Activated gamma-delta T cell (primary cell): ENCODE results near the gene UBA1.

ENCODE experiments used
- DNase-seq: peaks from one replicate; lab custom pipeline; 2025; lab: John Stamatoyannopoulos, UW
- total RNA-seq, 2 donors: gene quantifications; one replicate each; lab custom pipeline; 2026; lab: John Stamatoyannopoulos, UW

The UBA1 gene
- total RNA-seq, result 148 to 155 reads per million in 2 donors

DNA sequence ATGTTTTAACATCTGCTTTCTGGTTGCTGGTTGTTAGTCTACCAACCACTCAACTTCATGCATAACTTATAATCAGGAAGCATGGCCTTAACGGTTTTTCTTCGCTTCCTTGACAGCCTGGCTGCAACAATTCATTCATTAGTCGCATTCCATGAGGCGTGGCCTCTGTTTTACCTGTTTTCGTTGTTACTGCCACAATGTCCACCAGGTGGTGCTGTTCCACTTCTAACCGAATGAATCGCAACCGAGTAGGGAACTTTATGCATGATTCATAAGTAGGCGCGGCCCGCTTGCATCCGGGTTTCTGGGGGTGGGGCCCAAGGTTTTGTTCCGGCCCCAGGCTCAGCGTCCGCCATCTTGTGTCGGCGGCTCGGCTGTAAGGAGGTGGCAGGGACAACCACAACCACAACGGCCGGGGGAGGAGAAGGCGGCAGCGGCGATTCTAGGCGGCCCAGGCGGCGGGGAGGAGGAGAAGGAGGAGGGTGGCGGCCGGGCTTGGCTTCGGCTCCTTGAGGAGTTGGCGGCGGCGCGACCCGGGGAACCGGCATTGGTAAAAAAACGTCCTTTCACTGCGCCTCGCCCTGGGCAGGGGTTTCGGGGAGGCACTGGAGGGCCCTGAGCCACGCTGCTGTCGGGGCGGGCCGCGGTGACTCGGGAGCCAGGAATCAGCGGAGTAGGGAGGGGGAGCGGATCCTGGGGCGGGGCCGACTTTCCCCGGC lies at the start of gene UBA1:
Gene UBA1, plus strand, starts transcription at position 355 of the 719 bp plus-strand sequence. CDS start 4,974 bp downstream, outside the sequence.
- peak; percentile 85 for DNase-seq

DNA sequence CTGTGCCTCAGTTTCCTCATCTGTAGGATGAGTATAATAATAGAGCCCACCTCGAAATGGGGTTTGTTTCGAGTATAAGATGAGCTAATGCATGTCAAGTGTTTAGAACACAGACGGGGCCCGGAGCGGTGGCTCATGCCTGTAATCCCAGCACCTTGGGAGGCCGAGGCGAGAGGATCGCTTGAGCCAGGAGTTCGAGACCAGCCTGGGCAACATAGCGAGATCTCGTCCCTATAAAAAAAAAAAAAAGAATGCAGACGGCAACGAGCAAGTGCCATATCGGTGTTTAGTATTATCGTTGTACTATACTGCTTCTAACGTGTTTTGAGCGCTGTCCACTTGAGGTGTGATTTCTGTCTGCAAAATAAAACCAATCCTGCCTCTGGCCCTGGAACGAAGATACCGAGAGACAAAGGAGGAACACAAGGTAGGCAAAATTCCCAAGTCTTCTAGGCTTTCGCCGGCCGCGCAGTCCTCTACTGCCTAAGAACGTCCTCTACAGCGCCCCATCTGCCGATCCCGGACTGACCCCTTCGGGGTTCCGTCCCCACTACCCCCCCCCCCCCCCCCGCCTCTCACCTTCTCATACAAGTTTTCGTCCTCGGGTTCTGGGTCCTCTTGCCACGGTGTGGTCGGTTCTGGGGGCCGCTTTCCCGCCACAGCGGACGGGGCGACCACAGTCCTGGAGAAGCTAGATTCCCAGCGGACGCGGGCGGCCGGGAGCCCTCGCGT lies 49.6 kb upstream of the UBA1 start:
- no peak for DNase-seq

DNA sequence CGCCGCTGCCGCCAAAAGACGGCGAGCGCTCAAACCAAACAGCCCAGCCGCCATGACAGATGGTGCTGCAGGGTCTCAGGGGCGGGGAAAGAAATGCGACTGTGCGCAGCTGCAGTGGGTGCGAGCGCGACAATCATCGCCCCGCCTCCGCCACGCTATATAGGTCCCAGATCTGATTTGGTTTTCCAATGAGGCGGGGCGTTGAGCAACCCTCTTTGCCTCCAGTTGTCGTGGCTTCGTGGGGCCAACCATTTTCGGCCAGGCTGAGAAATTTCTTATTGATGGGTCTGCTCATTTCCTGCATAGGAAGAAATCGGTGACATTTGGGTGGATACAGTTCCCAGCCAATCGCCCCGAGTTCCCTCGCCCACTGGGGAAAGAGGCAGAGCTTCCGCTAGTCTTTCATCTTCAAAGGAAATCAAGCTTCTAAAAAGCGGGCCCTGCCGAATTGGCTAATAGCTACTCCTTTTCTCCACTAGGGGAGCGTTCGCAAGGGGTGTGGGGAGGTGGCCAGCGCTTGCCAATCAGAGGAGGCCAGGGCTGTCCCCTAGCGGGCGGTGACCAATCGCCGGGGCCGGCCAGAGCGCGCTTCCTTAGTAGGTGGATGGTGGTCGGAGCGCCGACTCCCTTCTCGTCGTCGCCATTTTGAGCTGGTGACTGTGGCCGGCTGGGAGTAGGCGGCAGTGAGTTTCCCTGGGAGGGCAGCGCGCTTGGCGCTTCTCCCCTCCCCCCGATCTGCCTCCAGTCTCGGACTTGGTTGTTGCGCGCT lies 48.8 kb upstream of the UBA1 start, which contains the start of the genes NDUFB11 and RBM10:
Gene NDUFB11, minus strand, starts transcription at position 77 of the 769 bp plus-strand sequence. Its CDS starts 23 bp downstream, at position 54.
Gene RBM10, plus strand, starts transcription at position 596 of the 769 bp plus-strand sequence. CDS start 2,261 bp downstream, outside the sequence.
- DNase-seq, result peak; percentile 86

DNA sequence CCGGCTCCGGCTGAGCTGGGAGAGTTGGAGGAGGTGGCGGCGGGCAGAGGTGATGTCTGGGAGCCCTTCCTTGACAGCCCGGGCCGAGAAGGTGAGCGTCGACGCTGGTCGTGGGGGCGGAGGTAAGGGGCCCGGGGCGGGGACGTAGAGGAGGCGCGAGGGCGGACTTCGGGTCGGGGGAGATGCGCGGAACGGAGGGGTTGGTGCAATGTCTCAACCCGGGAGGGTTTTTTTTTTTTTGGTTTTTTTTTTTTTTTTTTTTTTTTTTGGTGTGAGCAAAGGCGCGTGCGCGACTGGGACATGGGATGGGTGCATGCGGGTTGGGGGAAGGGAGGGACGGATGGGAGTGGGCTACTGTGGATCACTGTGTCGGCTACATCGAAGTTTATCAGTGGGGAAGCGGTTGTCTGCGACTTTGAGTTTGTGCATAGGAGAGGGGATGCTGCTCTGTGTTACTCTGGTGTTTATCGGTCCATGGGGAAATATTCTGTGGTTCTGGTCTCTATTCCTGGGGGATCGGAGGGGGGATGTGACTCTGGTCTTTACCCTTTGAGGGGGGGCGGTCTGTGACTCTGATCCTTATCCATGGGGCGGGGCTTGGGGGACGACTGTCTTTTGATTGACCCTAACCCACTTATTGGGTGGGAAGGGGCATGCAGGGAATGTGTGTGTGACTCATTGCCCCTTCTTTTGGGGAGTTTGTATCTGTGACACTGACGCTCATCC lies 48.1 kb upstream of the UBA1 start:
- DNase-seq, result no peak

DNA sequence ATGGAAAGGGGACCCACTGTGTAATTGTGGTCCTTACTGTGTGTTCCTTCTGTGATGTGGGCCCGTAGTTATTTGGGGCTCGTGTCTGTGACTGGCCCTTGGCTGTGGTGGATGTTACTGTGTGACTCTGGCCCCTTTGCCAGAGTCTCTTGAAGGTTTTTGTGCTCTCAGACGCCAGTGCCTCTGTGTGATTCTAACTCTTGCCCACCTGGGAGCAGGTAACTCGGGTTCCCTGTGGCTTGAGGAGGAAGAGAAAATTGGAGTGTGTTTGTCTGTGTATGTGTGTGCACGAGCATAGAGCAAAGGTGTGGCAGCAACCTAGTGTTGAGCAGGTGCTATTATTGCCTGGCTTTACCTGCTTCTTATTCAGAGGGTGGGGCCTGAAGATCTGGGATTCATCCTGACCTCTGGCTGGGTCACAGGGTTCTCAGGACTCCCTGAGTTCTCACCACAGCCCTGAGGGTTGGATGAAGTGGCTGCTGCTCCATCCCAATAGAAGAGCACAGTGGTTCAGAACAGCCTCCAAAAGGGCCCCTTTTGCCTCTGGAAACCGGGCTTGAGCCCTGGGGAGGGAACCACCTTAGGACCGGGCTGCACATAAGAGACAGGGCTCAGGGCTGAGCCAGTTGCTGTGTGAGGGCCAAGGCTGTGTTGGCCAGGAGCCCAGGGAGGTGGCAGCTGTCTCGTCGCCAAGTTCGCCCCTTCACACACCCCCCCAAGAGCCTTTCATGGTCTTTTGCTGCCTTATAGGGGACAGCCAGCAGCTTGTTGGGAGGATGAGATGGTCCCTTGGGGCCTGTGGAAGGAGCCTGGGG lies 47.3 kb upstream of the UBA1 start:
- DNase-seq, result no peak

DNA sequence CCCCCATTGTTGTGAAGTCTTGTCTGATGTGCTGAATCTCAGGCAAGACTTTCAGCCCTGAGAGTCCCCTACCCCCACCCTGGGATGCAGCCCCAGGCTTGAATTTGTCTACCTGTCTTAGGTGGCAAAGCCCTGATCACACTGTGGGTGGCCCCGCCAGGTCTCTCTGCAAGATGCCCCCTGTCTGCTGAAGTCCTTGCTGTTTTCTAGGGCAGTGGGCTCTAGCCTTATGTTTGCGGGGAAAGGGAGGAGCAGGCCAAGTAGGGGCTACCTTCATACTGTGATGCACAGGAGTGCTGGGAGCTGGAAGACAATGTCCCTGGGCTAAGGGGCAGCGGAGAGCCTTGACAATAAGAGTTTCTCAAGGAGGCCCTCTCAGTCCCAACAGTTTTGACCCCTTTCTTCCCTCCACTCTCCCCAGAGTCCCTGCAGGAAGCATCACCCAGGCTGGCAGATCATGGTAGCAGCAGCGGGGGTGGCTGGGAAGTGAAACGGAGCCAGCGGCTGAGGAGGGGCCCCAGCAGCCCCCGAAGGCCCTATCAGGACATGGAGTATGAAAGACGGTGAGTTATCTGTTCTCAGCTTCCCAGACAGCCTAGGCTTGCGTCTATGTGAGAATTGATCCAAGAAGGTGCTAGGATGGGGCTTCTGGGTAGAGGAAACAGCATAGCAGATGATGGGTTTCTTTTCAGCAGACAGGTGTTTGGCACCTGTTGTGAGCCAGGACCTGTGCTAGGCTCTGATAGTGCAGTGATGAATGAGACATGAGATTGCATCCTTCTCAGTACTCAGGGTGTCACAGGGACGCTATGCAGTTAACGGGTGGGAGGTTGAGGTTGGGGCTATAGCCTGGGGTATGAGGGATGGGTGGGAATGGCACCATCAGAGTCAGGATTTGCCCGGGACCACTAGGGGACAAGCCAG lies 46.4 kb upstream of the UBA1 start:
- no peak for DNase-seq

DNA sequence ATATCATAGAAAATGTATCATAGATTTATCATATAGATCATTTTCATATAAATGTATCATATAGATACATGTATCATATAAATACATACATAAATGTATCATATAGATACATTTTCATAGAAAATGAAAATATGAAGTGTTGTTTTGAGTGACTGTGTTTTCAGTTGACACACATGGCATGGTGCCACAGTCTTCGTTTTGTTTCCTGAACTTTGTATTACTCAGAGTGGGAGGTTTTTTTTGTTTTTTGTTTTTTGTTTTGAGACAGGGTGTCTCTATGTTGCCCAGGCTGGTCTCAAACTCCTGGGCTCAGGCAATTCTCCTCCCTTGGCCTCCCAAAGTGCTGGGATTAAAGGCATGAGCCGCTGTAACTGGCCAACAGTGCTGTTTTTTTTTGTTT lies 44.7 kb upstream of the UBA1 start:
- DNase-seq, result no peak

DNA sequence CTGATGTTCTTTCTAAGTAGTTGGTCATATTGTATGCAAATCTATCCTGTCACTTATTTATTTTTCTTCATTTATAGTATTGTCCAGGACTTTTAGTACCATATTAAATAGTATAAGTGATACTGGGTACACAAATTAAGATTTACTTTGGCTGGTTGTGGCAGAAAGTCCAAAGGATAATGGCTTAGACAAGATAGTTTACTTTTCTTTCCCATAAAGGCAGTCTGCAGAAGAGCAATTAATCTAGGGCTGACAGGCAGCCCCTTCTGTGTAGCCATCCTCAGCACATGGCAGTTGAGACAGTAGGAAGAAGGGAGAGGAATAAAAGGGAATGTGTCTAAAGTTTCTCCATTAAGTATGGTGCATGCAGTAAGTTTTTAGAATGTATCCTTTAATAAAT lies 42.2 kb upstream of the UBA1 start:
- DNase-seq, result no peak

DNA sequence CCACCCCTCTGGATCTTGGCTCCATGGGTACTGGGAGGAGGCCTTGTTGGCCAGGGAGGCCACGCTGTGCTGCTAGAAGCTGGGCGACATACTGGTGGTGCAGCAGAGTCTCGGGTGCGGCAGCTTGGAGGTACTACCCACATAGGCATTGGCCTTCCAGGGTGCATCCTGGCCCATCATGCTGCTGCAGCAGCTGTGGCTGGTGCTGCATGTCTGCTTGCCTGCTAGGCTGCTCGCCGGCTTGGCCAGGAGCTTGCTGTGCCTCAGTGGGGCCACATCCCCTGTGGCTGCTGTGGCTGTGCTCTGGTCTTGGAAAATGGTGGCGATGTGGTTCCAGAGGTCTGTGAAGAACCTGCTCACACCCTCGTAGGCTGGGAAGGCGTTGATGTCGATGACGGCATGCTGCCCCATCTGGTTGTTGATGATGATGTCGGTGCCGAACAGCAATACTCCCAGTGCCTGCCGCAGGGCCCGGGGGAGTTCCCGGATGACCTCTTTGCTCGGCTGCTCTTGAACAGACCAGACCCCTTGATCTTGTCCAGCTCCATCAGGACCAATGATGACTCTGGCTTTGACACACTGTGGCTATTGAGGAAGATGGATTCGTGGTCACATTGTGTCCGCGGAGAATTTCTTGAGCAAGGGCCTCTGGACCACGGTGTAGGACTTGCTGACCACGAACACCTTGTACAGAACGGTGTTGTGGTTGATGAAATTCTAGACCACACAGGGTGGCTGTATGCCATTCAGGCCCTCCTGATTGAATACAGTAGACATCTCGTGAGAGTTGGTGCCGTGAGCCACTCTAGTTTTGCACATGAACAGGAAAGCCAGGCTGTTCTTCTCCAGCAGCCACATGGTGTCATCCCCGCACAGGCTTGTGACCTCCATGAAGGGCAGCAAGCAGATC lies 36.8 kb upstream of the UBA1 start:
- DNase-seq, result no peak

DNA sequence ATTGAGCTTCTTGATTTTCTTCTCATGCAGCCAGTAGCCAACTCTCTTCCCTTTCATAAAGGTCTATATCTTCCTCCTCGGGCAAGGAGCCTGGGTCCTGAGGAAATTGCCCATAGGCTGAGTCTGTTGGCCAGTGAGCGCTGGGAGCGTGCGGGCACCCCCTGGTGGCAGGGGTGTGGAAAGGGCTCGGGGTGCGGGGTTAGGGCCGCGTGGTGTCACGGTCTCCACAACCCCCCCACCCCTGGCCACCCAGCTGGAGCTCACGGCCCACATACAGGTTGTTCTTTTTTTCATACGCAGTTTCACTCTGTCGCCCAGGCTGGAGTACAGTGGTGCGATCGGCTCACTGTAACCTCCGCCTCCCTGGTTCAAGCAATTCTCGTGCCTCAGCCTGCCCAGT lies 35.5 kb upstream of the UBA1 start:
- DNase-seq, result no peak

DNA sequence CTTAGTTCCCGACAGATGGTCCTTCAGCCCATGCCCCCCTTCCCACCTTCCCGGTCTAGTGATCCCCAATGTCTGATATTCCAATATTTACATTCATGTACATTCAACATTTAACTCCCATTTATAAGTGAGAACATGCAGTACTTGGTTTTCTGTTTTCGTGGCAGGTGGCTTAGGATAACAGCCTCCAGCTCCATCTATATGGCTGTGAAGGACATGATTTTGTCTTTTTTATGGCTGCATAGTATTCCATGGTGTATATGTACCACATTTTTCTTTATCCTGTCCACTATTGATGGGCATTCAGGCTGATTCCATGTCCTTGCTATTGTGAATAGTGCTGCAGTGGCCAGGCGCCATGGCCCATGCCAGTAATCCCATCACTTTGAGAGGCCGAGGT lies 34.8 kb upstream of the UBA1 start:
- no peak for DNase-seq

DNA sequence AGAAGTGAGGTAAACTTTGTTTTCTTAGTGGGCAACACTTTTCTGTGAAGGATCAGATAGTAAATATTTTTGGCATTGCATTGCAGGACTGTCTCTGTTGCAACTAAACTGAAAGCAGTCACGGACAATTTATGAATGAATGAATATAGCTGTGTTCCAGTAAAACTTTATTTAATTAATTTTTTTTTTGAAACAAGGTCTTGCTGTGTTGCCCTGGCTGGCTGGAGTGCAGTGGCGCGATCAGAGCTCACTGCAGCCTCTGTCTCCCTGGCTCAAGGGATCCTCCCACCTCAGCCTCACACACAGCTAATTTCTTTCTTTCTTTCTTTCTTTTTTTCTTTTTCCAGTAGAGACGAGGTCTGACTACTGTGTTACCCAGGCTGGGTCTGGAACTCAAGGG lies 32.8 kb upstream of the UBA1 start:
- DNase-seq, result no peak

DNA sequence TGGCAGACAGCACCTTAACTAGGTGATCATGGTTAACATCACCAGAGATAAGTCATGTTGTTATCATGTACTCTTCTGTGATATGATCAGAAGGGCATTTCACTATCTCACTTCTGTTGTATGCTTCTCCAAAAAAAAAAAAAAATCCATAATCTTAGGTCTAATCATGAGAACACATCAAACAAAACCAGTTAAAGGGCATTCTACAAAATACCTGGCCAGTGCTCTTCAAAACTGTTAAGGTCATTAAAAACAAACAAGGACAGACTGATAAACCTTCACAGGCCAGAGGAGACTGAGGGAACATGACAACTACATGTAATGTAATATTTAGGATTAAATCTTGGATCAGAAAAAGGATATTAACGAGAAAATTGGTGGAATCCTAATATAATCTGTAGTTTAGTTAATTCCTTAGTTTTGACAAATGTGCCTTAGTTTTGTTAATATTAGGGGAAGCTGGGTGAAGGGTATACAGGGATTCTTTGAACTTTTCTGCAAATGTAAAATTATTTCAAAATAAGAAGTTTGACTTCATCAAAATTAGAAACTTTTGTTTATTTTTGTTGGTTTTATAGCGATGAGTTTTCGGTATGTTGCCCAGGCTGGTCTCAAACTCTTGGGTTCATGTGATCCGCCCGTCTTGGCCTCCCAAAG lies 30.6 kb upstream of the UBA1 start:
- DNase-seq, result no peak

DNA sequence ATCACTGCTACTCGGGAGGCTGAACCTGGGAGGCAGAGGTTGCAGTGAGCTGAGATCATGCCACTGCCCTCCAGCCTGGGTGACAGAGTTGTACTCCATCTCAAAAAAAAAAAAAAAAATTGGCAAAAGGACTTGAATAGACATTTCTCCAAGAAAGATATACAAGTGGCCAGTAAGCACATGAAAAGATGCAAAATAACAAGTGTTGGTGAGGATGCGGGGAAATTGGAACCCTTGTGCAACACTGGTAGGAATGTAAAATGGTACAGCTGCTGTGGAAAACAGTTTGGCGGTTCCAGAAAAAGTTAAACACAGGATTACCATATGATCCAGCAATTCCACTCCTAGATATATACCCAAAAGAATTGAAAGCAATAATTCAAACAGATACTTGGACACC lies 29.2 kb upstream of the UBA1 start:
- DNase-seq, result no peak

DNA sequence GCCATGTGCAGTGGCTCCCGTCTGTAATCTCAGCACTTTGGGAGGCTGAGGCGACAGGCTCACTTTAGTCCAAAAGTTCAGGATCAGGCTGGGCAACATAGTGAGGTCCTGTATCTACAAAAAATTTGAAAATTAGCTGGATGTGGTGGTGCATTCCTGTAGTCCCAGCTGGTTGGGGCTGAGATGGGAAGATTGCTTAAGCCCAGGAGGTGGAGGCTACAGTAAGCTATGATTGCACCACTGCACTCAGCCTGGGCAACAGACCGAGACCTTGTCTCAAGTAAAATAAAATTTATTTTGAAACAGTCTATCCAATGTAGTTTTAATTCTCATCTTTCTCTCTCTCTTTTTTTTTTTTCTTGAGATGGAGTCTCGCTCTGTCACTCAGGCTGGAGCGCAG lies 27.5 kb upstream of the UBA1 start:
- DNase-seq, result no peak

DNA sequence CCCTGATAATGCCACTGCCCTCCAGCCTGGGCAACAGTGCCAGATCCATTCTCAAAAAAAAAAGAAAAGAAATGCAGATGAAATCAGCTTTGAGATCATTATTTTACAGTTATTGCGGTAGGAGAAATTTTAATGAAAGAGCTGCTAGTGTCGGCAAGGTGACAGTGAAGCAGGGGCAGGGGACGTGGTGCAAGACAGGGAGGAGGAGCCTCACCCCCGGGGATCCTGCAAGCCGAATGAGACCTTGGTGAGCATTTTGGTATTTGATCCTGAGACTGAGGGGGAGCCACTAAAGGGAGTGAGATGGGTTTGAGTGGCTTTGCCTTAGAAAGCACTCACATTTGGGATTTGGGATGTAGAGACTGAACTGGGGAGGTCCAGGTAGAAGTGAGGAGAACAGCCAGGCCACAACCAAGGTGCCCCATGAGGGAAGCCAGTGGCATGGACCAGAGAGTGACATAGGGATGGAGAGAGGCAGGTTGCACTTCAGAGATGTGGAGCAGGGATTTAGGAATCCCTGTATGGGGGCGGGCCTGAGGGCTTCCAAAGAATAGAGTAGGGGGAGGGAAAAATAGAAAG lies 25.0 kb upstream of the UBA1 start:
- no peak for DNase-seq

DNA sequence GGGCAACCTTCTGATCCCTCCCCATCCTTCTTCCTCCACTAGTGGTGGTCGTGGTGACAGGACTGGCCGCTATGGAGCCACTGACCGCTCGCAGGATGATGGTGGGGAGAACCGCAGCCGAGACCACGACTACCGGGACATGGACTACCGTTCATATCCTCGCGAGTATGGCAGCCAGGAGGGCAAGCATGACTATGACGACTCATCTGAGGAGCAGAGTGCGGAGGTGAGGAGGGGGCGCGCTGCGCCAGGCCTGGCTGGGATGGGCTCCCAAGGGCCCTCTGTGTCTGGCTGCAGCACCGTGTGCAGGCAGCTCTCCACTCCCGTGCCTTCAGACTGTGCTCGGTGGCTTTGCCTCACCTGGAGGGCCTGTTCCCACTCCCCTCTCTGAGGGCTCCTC lies 24.4 kb upstream of the UBA1 start:
- no peak for DNase-seq
